ENCODE results near the gene HNRNPAB. TPM values are rescaled to one million over a fixed set of nuclear protein-coding genes. Genes with fewer than 3 reads are reported as not detected.
"Not testable (repeated sequence)": the region's sequence is repeated elsewhere in the genome, so short reads cannot be mapped to it uniquely, and the experiment has no call there.

The HNRNPAB gene
- total RNA-seq, 2 experiments from 2014 or later, result 268 to 391 TPM

GRCh38 chr5:178218827-178219226 is 14.5 kb downstream of the HNRNPAB start:
- H3K27me3 Mint-ChIP-seq, result no peaks in the 10 kb centered on the region
- no peak overlapping the region for H3K4me3 Mint-ChIP-seq
- no peaks in the 10 kb centered on the region for H3K9me3 Mint-ChIP-seq (ENCODE audit: low read depth)
- H3K36me3 Mint-ChIP-seq, result peaks cover 47% of the 10 kb centered on the region
- peaks cover 17% of the 10 kb centered on the region for H3K4me1 Mint-ChIP-seq
- ATAC-seq, result no peak
- H3K27ac Mint-ChIP-seq, result no peak overlapping the region
- CTCF ChIA-PET, result no interaction called here
- DNase-seq, result no peak

GRCh38 chr5:178221282-178221681 is 16.9 kb downstream of the HNRNPAB start:
- CTCF ChIA-PET, result interaction anchor here (0.9 to 1.6 kb wide), 2 partner anchors 9 to 14 kb away, joined by 3 to 4 read pairs; no protein-coding TSS in a partner anchor
- DNase-seq (no peak), ATAC-seq (peak; percentile 25)
- H3K27ac Mint-ChIP-seq, result peak overlapping the region; percentile 16
- no peaks in the 10 kb centered on the region for H3K27me3 Mint-ChIP-seq
- no peak overlapping the region for H3K4me3 Mint-ChIP-seq
- peaks cover 16% of the 10 kb centered on the region for H3K4me1 Mint-ChIP-seq
- H3K36me3 Mint-ChIP-seq, result peaks cover 39% of the 10 kb centered on the region
- no peaks in the 10 kb centered on the region for H3K9me3 Mint-ChIP-seq (ENCODE audit: low read depth)

- CTCF ChIA-PET, result interaction anchor here (0.9 to 1.6 kb wide), 2 partner anchors 10 to 13 kb away, joined by 3 to 4 read pairs; no protein-coding TSS in a partner anchor
- H3K4me1 Mint-ChIP-seq, result peaks cover 18% of the 10 kb centered on the region
- H3K27me3 Mint-ChIP-seq, result no peaks in the 10 kb centered on the region
- H3K4me3 Mint-ChIP-seq, result no peak overlapping the region
- peak overlapping the region; percentile 16 for H3K27ac Mint-ChIP-seq
- DNase-seq (no peak), ATAC-seq (no peak)
- no peaks in the 10 kb centered on the region for H3K9me3 Mint-ChIP-seq (ENCODE audit: low read depth)
- H3K36me3 Mint-ChIP-seq, result peaks cover 38% of the 10 kb centered on the region
Measured at GRCh38 chr5:178221853-178222252, 17.5 kb downstream of the HNRNPAB start.

GRCh38 chr5:178222292-178222691 is 18.0 kb downstream of the HNRNPAB start:
- H3K27me3 Mint-ChIP-seq, result no peaks in the 10 kb centered on the region
- no peak overlapping the region for H3K27ac Mint-ChIP-seq
- H3K4me3 Mint-ChIP-seq, result no peak overlapping the region
- ATAC-seq, result no peak
- DNase-seq, result no peak
- peaks cover 21% of the 10 kb centered on the region for H3K4me1 Mint-ChIP-seq
- no peaks in the 10 kb centered on the region for H3K9me3 Mint-ChIP-seq (ENCODE audit: low read depth)
- CTCF ChIA-PET, result interaction anchor here (0.9 kb wide), 1 partner anchor 10 kb away, joined by 3 read pairs; no protein-coding TSS in a partner anchor
- peaks cover 42% of the 10 kb centered on the region for H3K36me3 Mint-ChIP-seq

- H3K27me3 Mint-ChIP-seq, result no peaks in the 10 kb centered on the region
- H3K4me3 Mint-ChIP-seq, result no peak overlapping the region
- CTCF ChIA-PET, result no interaction called here
- H3K4me1 Mint-ChIP-seq, result peaks cover 30% of the 10 kb centered on the region
- H3K27ac Mint-ChIP-seq, result peak overlapping the region; percentile 17
- peaks cover 49% of the 10 kb centered on the region for H3K36me3 Mint-ChIP-seq
- DNase-seq (no peak), ATAC-seq (no peak)
- no peaks in the 10 kb centered on the region for H3K9me3 Mint-ChIP-seq (ENCODE audit: low read depth)
Measured at GRCh38 chr5:178223196-178223773, 19.0 kb downstream of the HNRNPAB start.

GRCh38 chr5:178223828-178224335 is 19.5 kb downstream of the HNRNPAB start:
- CTCF ChIA-PET, result interaction anchor here (1.8 kb wide), 1 partner anchor 11 kb away, joined by 5 read pairs; no protein-coding TSS in a partner anchor
- H3K36me3 Mint-ChIP-seq, result peaks cover 53% of the 10 kb centered on the region
- no peak overlapping the region for H3K4me3 Mint-ChIP-seq
- no peaks in the 10 kb centered on the region for H3K27me3 Mint-ChIP-seq
- H3K27ac Mint-ChIP-seq, result peak overlapping the region; percentile 9
- no peak for DNase-seq
- ATAC-seq, result no peak
- H3K9me3 Mint-ChIP-seq (ENCODE audit: low read depth), result no peaks in the 10 kb centered on the region
- H3K4me1 Mint-ChIP-seq, result peaks cover 35% of the 10 kb centered on the region

GRCh38 chr5:178224403-178224802 is 20.1 kb downstream of the HNRNPAB start:
- Mint-ChIP-seq H3K27me3 (no peaks in the 10 kb centered on the region), H3K27ac (no peak overlapping the region), H3K9me3 (ENCODE audit: low read depth) (no peaks in the 10 kb centered on the region), H3K4me1 (peaks cover 38% of the 10 kb centered on the region), H3K36me3 (peaks cover 55% of the 10 kb centered on the region), H3K4me3 (no peak overlapping the region)
- no peak for DNase-seq
- CTCF ChIA-PET, result interaction anchor here (1.8 kb wide), 1 partner anchor 11 kb away, joined by 5 read pairs; no protein-coding TSS in a partner anchor
- no peak for ATAC-seq

GRCh38 chr5:178225174-178225573 is 20.8 kb downstream of the HNRNPAB start:
- Mint-ChIP-seq H3K27me3 (no peaks in the 10 kb centered on the region), H3K27ac (no peak overlapping the region), H3K4me3 (no peak overlapping the region), H3K36me3 (peaks cover 58% of the 10 kb centered on the region), H3K9me3 (ENCODE audit: low read depth) (no peaks in the 10 kb centered on the region), H3K4me1 (peaks cover 46% of the 10 kb centered on the region)
- CTCF ChIA-PET, result interaction anchor here (1.8 kb wide), 1 partner anchor 10 kb away, joined by 5 read pairs; no protein-coding TSS in a partner anchor
- DNase-seq (no peak), ATAC-seq (no peak)

GRCh38 chr5:178227138-178227659 is 22.9 kb downstream of the HNRNPAB start:
- DNase-seq (no peak), ATAC-seq (no peak)
- peaks cover 46% of the 10 kb centered on the region for H3K4me1 Mint-ChIP-seq
- no peaks in the 10 kb centered on the region for H3K27me3 Mint-ChIP-seq
- no peaks in the 10 kb centered on the region for H3K9me3 Mint-ChIP-seq (ENCODE audit: low read depth)
- peak overlapping the region; percentile 60 for H3K27ac Mint-ChIP-seq
- no peak overlapping the region for H3K4me3 Mint-ChIP-seq
- CTCF ChIA-PET, result interaction anchor here (1.0 kb wide), 1 partner anchor 11 kb away, joined by 3 read pairs; no protein-coding TSS in a partner anchor
- H3K36me3 Mint-ChIP-seq, result peaks cover 64% of the 10 kb centered on the region

GRCh38 chr5:178227929-178228328 is 23.6 kb downstream of the HNRNPAB start:
- Mint-ChIP-seq H3K4me1 (peaks cover 47% of the 10 kb centered on the region), H3K27ac (peak overlapping the region; percentile 60), H3K4me3 (no peak overlapping the region), H3K36me3 (peaks cover 64% of the 10 kb centered on the region), H3K9me3 (ENCODE audit: low read depth) (no peaks in the 10 kb centered on the region), H3K27me3 (no peaks in the 10 kb centered on the region)
- ATAC-seq, result no peak
- no peak for DNase-seq
- CTCF ChIA-PET, result interaction anchor here (1.0 kb wide), 1 partner anchor 12 kb away, joined by 3 read pairs; no protein-coding TSS in a partner anchor

GRCh38 chr5:178228609-178229008 is 24.3 kb downstream of the HNRNPAB start:
- CTCF ChIA-PET, result interaction anchor here (0.8 kb wide), 1 partner anchor 15 kb away, joined by 3 read pairs; no protein-coding TSS in a partner anchor
- H3K36me3 Mint-ChIP-seq, result peaks cover 59% of the 10 kb centered on the region
- H3K4me1 Mint-ChIP-seq, result peaks cover 50% of the 10 kb centered on the region
- H3K27ac Mint-ChIP-seq, result no peak overlapping the region
- no peaks in the 10 kb centered on the region for H3K9me3 Mint-ChIP-seq (ENCODE audit: low read depth)
- DNase-seq (no peak), ATAC-seq (no peak)
- H3K27me3 Mint-ChIP-seq, result no peaks in the 10 kb centered on the region
- H3K4me3 Mint-ChIP-seq, result no peak overlapping the region

GRCh38 chr5:178229111-178229510 is 24.8 kb downstream of the HNRNPAB start:
- not testable (repeated sequence) for H3K27ac Mint-ChIP-seq; H3K27me3 Mint-ChIP-seq; H3K9me3 Mint-ChIP-seq (ENCODE audit: low read depth); DNase-seq; ATAC-seq; H3K4me3 Mint-ChIP-seq
- peaks cover 54% of the 10 kb centered on the region for H3K4me1 Mint-ChIP-seq
- H3K36me3 Mint-ChIP-seq, result peaks cover 58% of the 10 kb centered on the region
- CTCF ChIA-PET, result interaction anchor here (0.7 to 0.8 kb wide), 2 partner anchors 15 to 389 kb away, joined by 3 to 4 read pairs; no protein-coding TSS in a partner anchor

GRCh38 chr5:178229861-178230260 is 25.5 kb downstream of the HNRNPAB start:
- Mint-ChIP-seq H3K36me3 (peaks cover 56% of the 10 kb centered on the region), H3K27me3 (no peaks in the 10 kb centered on the region), H3K27ac (peak overlapping the region; percentile 21), H3K4me3 (peak overlapping the region; percentile 15), H3K4me1 (peaks cover 62% of the 10 kb centered on the region), H3K9me3 (ENCODE audit: low read depth) (no peaks in the 10 kb centered on the region)
- CTCF ChIA-PET, result interaction anchor here (2.4 kb wide), 1 partner anchor 26 kb away, joined by 8 read pairs; the partner anchor contains the start of gene HNRNPAB
- no peak for DNase-seq
- ATAC-seq, result no peak
